HepG2 (cell line): ENCODE measurements around the gene ACOT8. TPM values are rescaled to one million over a fixed set of nuclear protein-coding genes. Genes with fewer than 3 reads are reported as not detected.

Source experiments
- CBFB ChIP-seq: sonication (generic); formaldehyde crosslinking; IDR thresholded peaks from 2 replicates; pipeline ENCODE4 v1.4.0; 2020; ENCODE audit warnings: missing genetic modification reagents
- CREB1 ChIP-seq, 2 experiments: fragments of 450-650 bp in 1 of 2; IDR thresholded peaks; 2 replicates each; pipeline ENCODE4 v1.6.1; 2016 to 2017; ENCODE audit warnings: control low read depth in 1 of 2, mild to moderate bottlenecking in 1 of 2, missing compliant biosample characterization in 1 of 2, missing genetic modification characterization in 1 of 2
- DRAP1 ChIP-seq: IDR thresholded peaks from 2 replicates; pipeline ENCODE4 v1.6.1; 2016; ENCODE audit warnings: missing genetic modification reagents, missing compliant biosample characterization
- FOSL2 ChIP-seq: sonication (generic); formaldehyde crosslinking; IDR thresholded peaks from 2 replicates; pipeline ENCODE4 v1.4.0; 2020; ENCODE audit warnings: missing genetic modification reagents
- GLMP ChIP-seq: sonication (generic); formaldehyde crosslinking; IDR thresholded peaks from 2 replicates; pipeline ENCODE4 v1.9.0; 2021; ENCODE audit warnings: missing genetic modification reagents, mild to moderate bottlenecking, borderline replicate concordance
- JUND ChIP-seq: sonication (generic); formaldehyde crosslinking; IDR thresholded peaks from 2 replicates; pipeline ENCODE4 v1.8.0; 2022; ENCODE audit warnings: mild to moderate bottlenecking, missing genetic modification reagents
- MAF1 ChIP-seq: sonication (generic); formaldehyde crosslinking; IDR thresholded peaks from 2 replicates; pipeline ENCODE4 v1.5.0; 2020; ENCODE audit warnings: missing genetic modification reagents, borderline replicate concordance
- MEF2D ChIP-seq: sonication (generic); formaldehyde crosslinking; IDR thresholded peaks from 2 replicates; pipeline ENCODE4 v1.5.1; 2020; ENCODE audit warnings: mild to moderate bottlenecking, missing genetic modification reagents
- MTERF4 ChIP-seq: sonication (generic); formaldehyde crosslinking; IDR thresholded peaks from 2 replicates; pipeline ENCODE4 v1.8.0; 2023; ENCODE audit warnings: mild to moderate bottlenecking, missing genetic modification reagents
- NCOA1 ChIP-seq: sonication (generic); formaldehyde crosslinking; IDR thresholded peaks from 2 replicates; pipeline ENCODE4 v1.9.0; 2021; ENCODE audit warnings: missing genetic modification reagents
- PCBP2 ChIP-seq: fragments of 200-400 bp; formaldehyde crosslinking; optimal IDR thresholded peaks from 2 replicates; pipeline ENCODE3; 2018; ENCODE audit warnings: low read length, low read depth; ENCODE audit not compliant: poor library complexity, severe bottlenecking
- PLSCR1 ChIP-seq: sonication (generic); formaldehyde crosslinking; IDR thresholded peaks from 2 replicates; pipeline ENCODE4 v1.5.0; 2020; ENCODE audit warnings: missing genetic modification reagents, mild to moderate bottlenecking, borderline replicate concordance
- RXRB ChIP-seq: IDR thresholded peaks from 2 replicates; pipeline ENCODE4 v1.6.1; 2016; ENCODE audit warnings: borderline replicate concordance, missing genetic modification reagents, missing compliant biosample characterization
- TBL1XR1 ChIP-seq: fragments of 150-350 bp; IDR thresholded peaks from 2 replicates; pipeline ENCODE4 v1.6.1; 2014; ENCODE audit warnings: borderline replicate concordance, low read length; ENCODE audit not compliant: partially characterized antibody
- ZNF138 ChIP-seq: sonication (generic); formaldehyde crosslinking; IDR thresholded peaks from 2 replicates; pipeline ENCODE4 v1.5.0; 2020; ENCODE audit warnings: mild to moderate bottlenecking, low read depth, missing genetic modification reagents
- ZNF326 ChIP-seq: sonication (generic); formaldehyde crosslinking; IDR thresholded peaks from 2 replicates; pipeline ENCODE4 v1.4.0; 2020; ENCODE audit warnings: missing genetic modification reagents, borderline replicate concordance
- ZNF615 ChIP-seq: sonication (generic); formaldehyde crosslinking; IDR thresholded peaks from 2 replicates; pipeline ENCODE4 v1.5.0; 2020; ENCODE audit warnings: mild to moderate bottlenecking, missing genetic modification reagents, borderline replicate concordance
- ZNF770 ChIP-seq: sonication (generic); formaldehyde crosslinking; IDR thresholded peaks from 2 replicates; pipeline ENCODE4 v1.5.0; 2020; ENCODE audit warnings: mild to moderate bottlenecking, missing genetic modification reagents
- ZNF780A ChIP-seq: sonication (generic); formaldehyde crosslinking; IDR thresholded peaks from 2 replicates; pipeline ENCODE4 v1.8.0; 2022; ENCODE audit warnings: mild to moderate bottlenecking, missing genetic modification reagents, moderate library complexity
- ZNF792 ChIP-seq: IDR thresholded peaks from 2 replicates; pipeline ENCODE4 v1.6.1; 2016
- polyA plus RNA-seq, 8 experiments: library from polyadenylated mRNA; depleted of rRNA in 3 of 8; stranded (reverse) in 7 of 8; unstranded in 1 of 8; fragments of >200 nt; fragmentation: Illumina TruSeq in 4 of 8; extraction: Trizol in 4 of 8; gene quantifications; 2 replicates each; pipeline versions ENCODE4 v1.2.1 to v1.2.3, GENCODE V29; 2011 to 2016; ENCODE audit warnings: low read depth in 4 of 8, missing spikeins in 1 of 8, mixed read lengths in 1 of 8; ENCODE audit not compliant: insufficient read depth in 1 of 8
- total RNA-seq, 5 experiments: library from RNA; depleted of rRNA; stranded (reverse); fragments of >200 nt; fragmentation: Illumina TruSeq; extraction: Trizol; gene quantifications; 2 replicates each; pipeline ENCODE4 v1.2.3, GENCODE V29; 2016; ENCODE audit warnings: low read depth in 1 of 5
- TF ChIP-seq, protein P1 (sequence below): sonication (generic); formaldehyde crosslinking; IDR thresholded peaks from 2 replicates; pipeline ENCODE4 v1.5.0; 2020; ENCODE audit warnings: missing genetic modification reagents

ACOT8 gene
- total and polyA plus RNA-seq, 2 of the 13 experiments (the other 11 are each of a cell fraction or from before 2014, with no cell fraction given) = 31.4 to 45.5 TPM

GRCh38 chr20:45905505-45906079, 48.4 kb upstream of the ACOT8 start (continued):
- TF ChIP-seq, protein P1, sequence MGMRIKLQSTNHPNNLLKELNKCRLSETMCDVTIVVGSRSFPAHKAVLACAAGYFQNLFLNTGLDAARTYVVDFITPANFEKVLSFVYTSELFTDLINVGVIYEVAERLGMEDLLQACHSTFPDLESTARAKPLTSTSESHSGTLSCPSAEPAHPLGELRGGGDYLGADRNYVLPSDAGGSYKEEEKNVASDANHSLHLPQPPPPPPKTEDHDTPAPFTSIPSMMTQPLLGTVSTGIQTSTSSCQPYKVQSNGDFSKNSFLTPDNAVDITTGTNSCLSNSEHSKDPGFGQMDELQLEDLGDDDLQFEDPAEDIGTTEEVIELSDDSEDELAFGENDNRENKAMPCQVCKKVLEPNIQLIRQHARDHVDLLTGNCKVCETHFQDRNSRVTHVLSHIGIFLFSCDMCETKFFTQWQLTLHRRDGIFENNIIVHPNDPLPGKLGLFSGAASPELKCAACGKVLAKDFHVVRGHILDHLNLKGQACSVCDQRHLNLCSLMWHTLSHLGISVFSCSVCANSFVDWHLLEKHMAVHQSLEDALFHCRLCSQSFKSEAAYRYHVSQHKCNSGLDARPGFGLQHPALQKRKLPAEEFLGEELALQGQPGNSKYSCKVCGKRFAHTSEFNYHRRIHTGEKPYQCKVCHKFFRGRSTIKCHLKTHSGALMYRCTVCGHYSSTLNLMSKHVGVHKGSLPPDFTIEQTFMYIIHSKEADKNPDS (CRISPR knock-in tag) = peak; percentile 87; the same call in 1 of the 2 replicates
- no peak for TF ChIP-seq PLSCR1 (CRISPR knock-in tag)
- 0 out of 2 replicates have a peak, but pooled peaks have one; percentile 60 for TF ChIP-seq NCOA1
- TF ChIP-seq DRAP1 = 0 out of 2 replicates have a peak, but pooled peaks have one; percentile 26
- peak; percentile 59; the same call in 1 of the 2 replicates for TF ChIP-seq JUND (CRISPR knock-in tag)
- 0 out of 2 replicates have a peak, but pooled peaks have one; percentile 34 for TF ChIP-seq MTERF4 (CRISPR knock-in tag)
- 0 out of 2 replicates have a peak, but pooled peaks have one; percentile 34 for TF ChIP-seq ZNF792 (CRISPR knock-in tag)
- TF ChIP-seq ZNF615 (CRISPR knock-in tag) = 0 out of 2 replicates have a peak, but pooled peaks have one; percentile 28
- TF ChIP-seq RXRB (CRISPR knock-in tag) = peak; percentile 36; the same call in 1 of the 2 replicates
- TF ChIP-seq MEF2D (CRISPR knock-in tag) = peak; percentile 19; the same call in 1 of the 2 replicates
- TF ChIP-seq PCBP2 = no peak
- 0 out of 2 replicates have a peak, but pooled peaks have one; percentile 1 for TF ChIP-seq ZNF780A
- no peak for TF ChIP-seq CBFB (CRISPR knock-in tag)
- TF ChIP-seq ZNF770 (CRISPR knock-in tag) = peak; percentile 76
- TF ChIP-seq ZNF326 (CRISPR knock-in tag) = no peak
- TF ChIP-seq FOSL2 (CRISPR knock-in tag) = peak; percentile 92
- peak; percentile 24 for TF ChIP-seq TBL1XR1
- peak; percentile 99 for TF ChIP-seq CREB1 (IDR thresholded peaks at IDR 0.05)
- TF ChIP-seq CREB1 (CRISPR knock-in tag; IDR thresholded peaks at IDR 0.05) = peak; percentile 91
- TF ChIP-seq ZNF138 (CRISPR knock-in tag) = no peak
- TF ChIP-seq MAF1 (CRISPR knock-in tag) = 0 out of 2 replicates have a peak, but pooled peaks have one; percentile 14
- TF ChIP-seq GLMP (CRISPR knock-in tag) = no peak
